ENCODE results near the gene GIPC3.
"Not testable (repeated sequence)": the region's sequence is repeated elsewhere in the genome, so short reads cannot be mapped to it uniquely, and the experiment has no call there.

The GIPC3 gene

DNA sequence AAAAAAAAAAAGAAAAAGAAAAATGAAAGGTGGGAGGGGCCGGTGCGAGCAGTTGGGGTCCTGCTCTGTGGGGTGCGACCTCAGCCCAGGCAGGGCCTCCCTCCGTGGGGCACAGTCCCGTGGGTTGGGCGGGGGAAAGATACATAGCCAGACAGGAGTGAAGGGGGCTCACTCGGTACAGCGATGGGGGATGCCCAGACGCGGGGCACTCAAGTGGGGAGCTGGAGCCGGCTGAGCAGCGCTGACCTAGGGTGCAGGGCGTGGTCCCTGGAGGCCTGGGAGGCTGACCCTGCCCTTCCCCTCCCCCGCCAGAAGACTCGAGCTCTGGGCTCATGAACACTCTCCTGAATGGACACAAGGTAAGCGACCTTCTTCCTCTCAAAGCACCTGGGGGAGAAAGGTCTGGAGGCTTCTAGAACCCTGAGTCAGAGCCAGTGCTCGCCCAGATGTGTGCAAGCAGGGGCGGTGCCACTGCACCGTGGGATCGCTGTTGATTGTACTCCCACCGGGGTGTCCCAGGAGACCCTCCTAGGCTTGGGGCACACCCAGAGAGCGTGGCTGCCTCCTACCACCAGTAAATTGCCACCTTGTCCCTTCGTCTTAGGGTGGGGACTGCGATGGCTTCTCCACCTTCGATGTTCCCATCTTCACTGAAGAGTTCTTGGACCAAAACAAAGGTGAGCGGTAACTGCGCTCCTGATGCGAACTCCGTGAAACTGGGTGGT is 9.2 kb upstream of the GIPC3 start:
- H3K4me3 ChIP-seq (ENCODE audit: low read length), result no peak overlapping the region
- H3K36me3 ChIP-seq (ENCODE audit: insufficient read depth, low read length), result peaks cover 20% of the 10 kb centered on the region
- H3K9me3 ChIP-seq (ENCODE audit: low read length), result no peaks in the 10 kb centered on the region
- peaks cover 7% of the 10 kb centered on the region for H3K4me1 ChIP-seq (ENCODE audit: insufficient read depth, low read length)
- no peak overlapping the region for H2AFZ ChIP-seq (ENCODE audit: low read depth, low read length)
- H3K27me3 ChIP-seq (ENCODE audit: insufficient read depth, low read length), result no peaks in the 10 kb centered on the region

- H3K4me1 ChIP-seq (ENCODE audit: insufficient read depth, low read length), result peaks cover 7% of the 10 kb centered on the region
- no peaks in the 10 kb centered on the region for H3K27me3 ChIP-seq (ENCODE audit: insufficient read depth, low read length)
- peaks cover 20% of the 10 kb centered on the region for H3K36me3 ChIP-seq (ENCODE audit: insufficient read depth, low read length)
- no peaks in the 10 kb centered on the region for H3K9me3 ChIP-seq (ENCODE audit: low read length)
- no peak overlapping the region for H2AFZ ChIP-seq (ENCODE audit: low read depth, low read length)
- H3K4me3 ChIP-seq (ENCODE audit: low read length), result no peak overlapping the region
Measured at GRCh38 chr19:3576696-3577443, 8.4 kb upstream of the GIPC3 start.

GRCh38 chr19:3577723-3578344 is 7.4 kb upstream of the GIPC3 start:
- no peaks in the 10 kb centered on the region for H3K9me3 ChIP-seq (ENCODE audit: low read length)
- H3K27me3 ChIP-seq (ENCODE audit: insufficient read depth, low read length), result peaks cover 2% of the 10 kb centered on the region
- no peak overlapping the region for H3K4me3 ChIP-seq (ENCODE audit: low read length)
- peaks cover 20% of the 10 kb centered on the region for H3K36me3 ChIP-seq (ENCODE audit: insufficient read depth, low read length)
- no peak overlapping the region for H2AFZ ChIP-seq (ENCODE audit: low read depth, low read length)
- peaks cover 4% of the 10 kb centered on the region for H3K4me1 ChIP-seq (ENCODE audit: insufficient read depth, low read length)

DNA sequence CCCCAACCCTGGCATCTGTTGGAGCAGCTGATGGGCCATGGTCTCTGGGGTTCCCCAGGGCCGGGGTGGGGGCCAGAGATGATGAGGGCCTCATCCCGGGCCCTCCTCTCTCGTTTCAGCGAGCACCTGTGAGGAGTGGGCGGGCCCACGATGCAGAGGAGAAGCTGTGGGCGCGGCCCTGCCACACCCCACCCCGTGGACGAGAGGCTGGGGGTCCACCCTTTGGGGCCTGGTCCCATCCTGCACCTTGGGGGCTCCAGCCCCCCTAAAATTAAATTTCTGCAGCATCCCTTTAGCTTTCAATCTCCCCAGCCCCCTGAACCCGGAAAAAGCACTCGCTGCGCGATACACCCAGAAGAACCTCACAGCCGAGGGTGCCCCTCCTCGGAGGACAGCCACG is 6.9 kb upstream of the GIPC3 start:
- Histone ChIP-seq H3K9me3 (ENCODE audit: low read length) (no peaks in the 10 kb centered on the region), H3K36me3 (ENCODE audit: insufficient read depth, low read length) (peaks cover 20% of the 10 kb centered on the region), H2AFZ (ENCODE audit: low read depth, low read length) (no peak overlapping the region), H3K27me3 (ENCODE audit: insufficient read depth, low read length) (peaks cover 3% of the 10 kb centered on the region), H3K4me1 (ENCODE audit: insufficient read depth, low read length) (peaks cover 4% of the 10 kb centered on the region), H3K4me3 (ENCODE audit: low read length) (no peak overlapping the region)

DNA sequence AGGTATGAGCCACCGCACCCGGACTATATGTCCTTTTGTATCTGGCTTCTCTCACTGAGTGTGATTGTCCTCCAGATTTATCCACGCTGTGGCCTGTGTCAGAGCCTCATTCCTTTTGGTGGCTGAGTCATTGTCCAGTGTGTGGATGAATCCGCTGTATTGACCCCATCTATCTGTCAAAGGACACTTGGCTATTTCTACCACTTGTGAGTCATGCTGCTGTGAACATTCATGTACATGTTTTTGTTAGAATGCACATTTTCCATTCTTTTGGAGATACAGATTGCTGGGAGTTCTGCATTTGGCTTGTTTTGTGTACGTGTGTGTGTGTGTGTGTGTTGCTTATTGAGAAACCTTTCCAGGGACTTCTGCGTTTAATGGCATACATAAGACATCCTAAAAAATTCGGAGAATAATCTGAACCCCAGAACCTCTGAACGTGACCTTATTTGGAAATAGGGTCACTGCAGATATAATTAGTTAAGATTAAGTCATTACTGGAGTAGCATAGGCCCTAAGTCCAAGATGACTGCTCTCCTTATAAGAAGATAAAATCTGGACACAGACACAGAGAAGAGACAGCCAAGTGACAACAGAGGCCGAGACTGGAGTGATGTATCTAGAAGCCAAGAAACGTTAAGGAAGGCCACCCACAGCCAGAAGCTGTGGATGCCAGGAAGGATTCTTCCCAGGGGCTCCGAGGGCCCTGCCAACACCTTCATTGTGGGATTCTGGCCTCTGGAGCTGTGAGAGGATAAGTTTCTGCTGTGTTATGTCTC is 4.9 kb upstream of the GIPC3 start:
- Histone ChIP-seq H3K27me3 (ENCODE audit: insufficient read depth, low read length) (peaks cover 13% of the 10 kb centered on the region), H3K4me1 (ENCODE audit: insufficient read depth, low read length) (peaks cover 4% of the 10 kb centered on the region), H3K9me3 (ENCODE audit: low read length) (no peaks in the 10 kb centered on the region), H2AFZ (ENCODE audit: low read depth, low read length) (no peak overlapping the region), H3K4me3 (ENCODE audit: low read length) (no peak overlapping the region), H3K36me3 (ENCODE audit: insufficient read depth, low read length) (peaks cover 13% of the 10 kb centered on the region)

- not testable (repeated sequence) for H3K4me3 ChIP-seq (ENCODE audit: low read length); H3K36me3 ChIP-seq (ENCODE audit: insufficient read depth, low read length); H3K9me3 ChIP-seq (ENCODE audit: low read length); H3K4me1 ChIP-seq (ENCODE audit: insufficient read depth, low read length); H2AFZ ChIP-seq (ENCODE audit: low read depth, low read length)
- peaks cover 20% of the 10 kb centered on the region for H3K27me3 ChIP-seq (ENCODE audit: insufficient read depth, low read length)
Measured at GRCh38 chr19:3581792-3582191, 3.5 kb upstream of the GIPC3 start.

DNA sequence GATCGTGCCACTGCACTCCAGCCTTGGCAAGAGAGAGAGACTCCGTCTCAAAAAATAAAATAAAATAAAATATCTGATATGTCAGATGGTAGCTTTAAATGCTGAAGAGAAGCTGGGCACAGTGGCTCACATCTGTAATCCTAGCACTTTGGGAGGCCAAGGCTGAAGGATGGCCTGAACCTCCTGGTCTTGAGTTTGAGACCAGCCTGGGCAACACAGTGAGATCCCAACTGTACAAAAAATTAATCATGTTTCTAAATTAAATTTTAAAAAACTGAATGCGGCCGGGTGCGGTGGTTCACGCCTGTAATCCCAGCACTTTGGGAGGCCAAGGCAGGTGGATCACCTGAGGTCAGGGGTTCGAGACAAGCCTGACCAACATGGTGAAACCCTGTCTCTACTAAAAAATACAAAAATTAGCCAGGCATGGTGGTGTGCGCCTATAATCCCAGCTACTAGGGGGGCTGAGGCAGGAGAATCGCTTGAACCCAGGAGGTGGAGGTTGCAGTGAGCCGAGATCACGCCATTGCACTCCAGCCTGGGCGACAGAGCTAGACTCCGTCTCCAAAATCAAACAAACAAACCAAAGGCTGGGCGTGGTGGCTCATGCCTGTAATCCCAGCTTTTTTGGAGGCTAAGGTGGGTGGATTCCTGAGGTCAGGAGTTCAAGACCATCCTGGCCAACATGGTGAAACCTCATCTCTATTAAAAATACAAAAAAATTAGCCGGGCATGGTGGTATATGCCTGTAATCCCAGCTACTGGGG is 1.1 kb upstream of the GIPC3 start:
- not testable (repeated sequence) for H3K9me3 ChIP-seq (ENCODE audit: low read length); H3K36me3 ChIP-seq (ENCODE audit: insufficient read depth, low read length); H3K4me3 ChIP-seq (ENCODE audit: low read length); H2AFZ ChIP-seq (ENCODE audit: low read depth, low read length); H3K4me1 ChIP-seq (ENCODE audit: insufficient read depth, low read length)
- peaks cover 20% of the 10 kb centered on the region for H3K27me3 ChIP-seq (ENCODE audit: insufficient read depth, low read length)

DNA sequence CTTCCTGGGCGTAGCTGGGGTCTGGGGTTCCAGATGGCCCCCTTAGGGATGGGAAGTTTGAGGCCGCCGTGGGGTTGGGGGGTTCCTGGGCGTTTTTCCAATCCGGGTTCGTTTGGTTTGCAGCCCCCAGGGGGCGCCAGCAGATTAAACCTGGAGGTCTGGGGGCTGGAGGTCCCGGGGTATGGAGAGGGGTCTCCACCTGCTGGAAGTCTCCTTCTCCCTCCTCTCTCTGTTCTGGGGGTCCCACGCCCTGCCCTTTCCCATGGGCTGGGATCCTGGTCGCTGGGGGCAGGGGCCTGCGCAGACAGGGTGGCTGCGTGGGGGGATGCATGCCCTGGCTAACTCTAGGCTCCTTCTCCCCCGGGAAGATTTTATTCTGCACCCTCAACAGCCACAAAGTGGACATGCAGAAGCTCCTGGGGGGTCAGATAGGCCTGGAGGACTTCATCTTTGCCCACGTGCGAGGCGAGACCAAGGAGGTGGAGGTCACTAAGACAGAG is 899 bp downstream of the GIPC3 start:
- Histone ChIP-seq H3K4me1 (ENCODE audit: insufficient read depth, low read length) (no peaks in the 10 kb centered on the region), H2AFZ (ENCODE audit: low read depth, low read length) (no peak overlapping the region), H3K4me3 (ENCODE audit: low read length) (no peak overlapping the region)

DNA sequence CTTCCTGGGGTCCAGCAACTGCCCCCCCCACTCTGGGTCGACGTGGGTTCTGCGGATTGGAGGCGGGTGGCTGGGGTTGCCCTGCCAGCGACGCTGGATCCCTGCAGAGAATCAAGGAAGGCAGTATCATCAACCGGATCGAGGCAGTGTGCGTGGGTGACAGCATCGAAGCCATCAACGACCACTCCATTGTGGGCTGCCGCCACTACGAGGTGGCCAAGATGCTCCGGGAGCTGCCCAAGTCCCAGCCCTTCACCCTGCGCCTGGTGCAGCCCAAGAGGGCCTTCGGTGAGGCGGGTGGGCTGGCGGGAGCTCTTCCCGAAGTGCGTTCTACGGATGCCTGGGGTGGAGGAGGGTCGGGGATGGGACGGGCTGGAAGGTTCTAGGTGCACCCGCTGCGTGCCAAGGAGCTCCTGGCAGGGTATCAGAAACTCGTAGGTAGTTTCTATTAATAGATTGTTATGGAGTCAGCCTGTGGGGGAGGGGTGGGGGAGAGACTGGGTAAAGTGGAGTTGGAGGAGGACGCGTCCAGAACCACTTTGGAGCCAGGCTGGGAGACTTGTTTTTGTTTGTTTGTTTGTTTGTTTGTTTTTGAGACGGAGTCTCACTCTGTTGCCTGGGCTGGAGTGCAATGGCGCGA is 1.5 kb downstream of the GIPC3 start:
- no peaks in the 10 kb centered on the region for H3K36me3 ChIP-seq (ENCODE audit: insufficient read depth, low read length)
- H3K4me1 ChIP-seq (ENCODE audit: insufficient read depth, low read length), result no peaks in the 10 kb centered on the region
- peaks cover 7% of the 10 kb centered on the region for H3K9me3 ChIP-seq (ENCODE audit: low read length)
- no peak overlapping the region for H3K4me3 ChIP-seq (ENCODE audit: low read length)
- no peak overlapping the region for H2AFZ ChIP-seq (ENCODE audit: low read depth, low read length)
- peaks cover 20% of the 10 kb centered on the region for H3K27me3 ChIP-seq (ENCODE audit: insufficient read depth, low read length)

More for the DNA sequence above, 899 bp downstream of the GIPC3 start:
- Histone ChIP-seq H3K9me3 (ENCODE audit: low read length) (peaks cover 3% of the 10 kb centered on the region), H3K36me3 (ENCODE audit: insufficient read depth, low read length) (no peaks in the 10 kb centered on the region), H3K27me3 (ENCODE audit: insufficient read depth, low read length) (peaks cover 20% of the 10 kb centered on the region)

- Histone ChIP-seq H3K4me1 (ENCODE audit: insufficient read depth, low read length) (no peaks in the 10 kb centered on the region), H3K27me3 (ENCODE audit: insufficient read depth, low read length) (peaks cover 18% of the 10 kb centered on the region), H3K4me3 (ENCODE audit: low read length) (no peak overlapping the region), H3K36me3 (ENCODE audit: insufficient read depth, low read length) (no peaks in the 10 kb centered on the region), H3K9me3 (ENCODE audit: low read length) (peaks cover 7% of the 10 kb centered on the region), H2AFZ (ENCODE audit: low read depth, low read length) (no peak overlapping the region)
Measured at GRCh38 chr19:3589439-3589838, 4.2 kb downstream of the GIPC3 start.

DNA sequence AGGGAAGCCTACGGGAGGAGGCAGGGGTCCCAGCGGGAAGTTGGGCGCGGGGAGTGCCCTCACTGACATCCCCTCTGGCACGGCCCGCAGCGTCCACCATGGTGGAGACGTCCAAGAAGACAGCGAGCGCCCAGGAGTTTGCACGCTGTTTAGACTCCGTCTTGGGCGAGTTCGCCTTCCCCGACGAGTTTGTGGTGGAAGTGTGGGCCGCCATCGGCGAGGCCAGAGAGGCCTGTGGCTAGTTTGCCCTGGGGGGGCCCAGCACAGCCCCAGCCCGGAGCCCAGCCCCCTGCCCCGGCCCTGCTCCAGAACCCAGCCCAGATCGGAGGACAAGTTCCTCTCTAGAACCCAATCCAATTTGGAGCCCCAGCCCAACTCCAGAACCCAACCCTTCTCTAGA is 4.7 kb downstream of the GIPC3 start:
- no peaks in the 10 kb centered on the region for H3K36me3 ChIP-seq (ENCODE audit: insufficient read depth, low read length)
- H2AFZ ChIP-seq (ENCODE audit: low read depth, low read length), result no peak overlapping the region
- H3K4me3 ChIP-seq (ENCODE audit: low read length), result no peak overlapping the region
- H3K9me3 ChIP-seq (ENCODE audit: low read length), result peaks cover 7% of the 10 kb centered on the region
- no peaks in the 10 kb centered on the region for H3K4me1 ChIP-seq (ENCODE audit: insufficient read depth, low read length)
- H3K27me3 ChIP-seq (ENCODE audit: insufficient read depth, low read length), result peaks cover 16% of the 10 kb centered on the region

Measured in neuron (in vitro differentiated cells).